ENCODE data around the gene KRT9.

KRT9 gene

DNA sequence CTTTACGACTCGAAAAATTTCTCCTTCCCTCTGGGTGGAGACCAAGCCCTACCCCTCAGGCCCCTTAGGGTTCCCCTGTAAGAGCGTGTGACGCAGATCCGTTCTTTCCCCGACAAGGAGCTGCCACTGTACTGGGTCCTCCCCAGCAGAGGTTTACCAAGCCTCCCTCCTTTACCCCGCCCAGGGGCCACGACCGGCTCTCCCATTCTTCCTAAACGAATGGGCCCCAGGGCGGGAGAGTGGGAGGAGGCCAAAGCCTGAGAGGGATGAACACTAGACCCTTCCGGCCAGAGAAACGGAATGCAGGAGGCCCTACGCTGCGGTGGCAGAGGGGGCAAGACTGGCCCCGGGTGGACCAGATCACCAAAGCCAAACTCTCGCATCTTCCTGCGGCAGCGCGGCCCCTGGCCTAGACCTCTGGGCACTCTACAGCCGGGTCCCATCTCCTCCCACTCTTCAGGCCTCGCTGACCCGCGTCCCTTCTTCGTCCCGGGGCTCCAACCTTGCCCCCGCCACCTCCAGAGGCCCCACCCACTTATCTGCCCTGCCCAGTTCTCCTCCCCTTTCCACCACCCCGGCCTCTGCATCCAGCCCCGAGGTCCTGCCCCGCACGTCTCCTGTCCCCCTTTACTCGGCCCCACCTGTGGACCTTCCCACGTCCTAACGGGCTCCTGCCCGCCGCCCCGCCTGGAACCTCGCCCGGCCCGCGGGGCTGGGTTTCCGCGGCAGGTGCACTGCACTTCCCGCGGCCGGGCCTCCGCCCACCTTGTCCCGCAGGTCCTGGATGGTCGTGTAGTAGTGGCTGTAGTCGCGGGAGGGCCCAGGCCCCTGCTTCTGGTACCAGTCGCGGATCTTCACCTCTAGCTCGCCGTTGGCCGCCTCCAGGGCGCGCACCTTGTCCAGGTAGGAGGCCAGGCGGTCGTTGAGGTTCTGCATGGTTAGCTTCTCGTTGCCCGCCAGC lies 44.5 kb downstream of the KRT9 start:
- H3K27me3 Mint-ChIP-seq (ENCODE audit: low read depth): peaks cover 56% of the 10 kb centered on the region
- H3K4me1 Mint-ChIP-seq (ENCODE audit: low read depth): no peaks in the 10 kb centered on the region
- H3K27ac Mint-ChIP-seq: no peak overlapping the region
- no peaks in the 10 kb centered on the region for H3K9me3 Mint-ChIP-seq
- H3K4me3 Mint-ChIP-seq: no peak overlapping the region
- DNase-seq (ENCODE audit: low spot score): no peak
- no peaks in the 10 kb centered on the region for H3K36me3 Mint-ChIP-seq (ENCODE audit: low read depth)

GRCh38 chr17:41524261-41524660 lies 47.6 kb downstream of the KRT9 start:
- Mint-ChIP-seq H3K4me3 (no peak overlapping the region), H3K27ac (no peak overlapping the region), H3K9me3 (no peaks in the 10 kb centered on the region), H3K4me1 (ENCODE audit: low read depth) (no peaks in the 10 kb centered on the region), H3K36me3 (ENCODE audit: low read depth) (no peaks in the 10 kb centered on the region), H3K27me3 (ENCODE audit: low read depth) (peaks cover 32% of the 10 kb centered on the region)
- no peak for DNase-seq (ENCODE audit: low spot score)

- Mint-ChIP-seq H3K9me3 (no peaks in the 10 kb centered on the region), H3K27ac (no peak overlapping the region), H3K4me1 (ENCODE audit: low read depth) (no peaks in the 10 kb centered on the region), H3K36me3 (ENCODE audit: low read depth) (no peaks in the 10 kb centered on the region), H3K4me3 (no peak overlapping the region), H3K27me3 (ENCODE audit: low read depth) (peaks cover 27% of the 10 kb centered on the region)
- DNase-seq (ENCODE audit: low spot score): no peak
Measured at GRCh38 chr17:41523787-41524186, 48.1 kb downstream of the KRT9 start.

GRCh38 chr17:41523225-41523593 lies 48.6 kb downstream of the KRT9 start:
- H3K4me3 Mint-ChIP-seq: no peak overlapping the region
- no peaks in the 10 kb centered on the region for H3K9me3 Mint-ChIP-seq
- DNase-seq (ENCODE audit: low spot score): no peak
- no peaks in the 10 kb centered on the region for H3K4me1 Mint-ChIP-seq (ENCODE audit: low read depth)
- H3K27ac Mint-ChIP-seq: no peak overlapping the region
- no peaks in the 10 kb centered on the region for H3K36me3 Mint-ChIP-seq (ENCODE audit: low read depth)
- H3K27me3 Mint-ChIP-seq (ENCODE audit: low read depth): peaks cover 22% of the 10 kb centered on the region

DNA sequence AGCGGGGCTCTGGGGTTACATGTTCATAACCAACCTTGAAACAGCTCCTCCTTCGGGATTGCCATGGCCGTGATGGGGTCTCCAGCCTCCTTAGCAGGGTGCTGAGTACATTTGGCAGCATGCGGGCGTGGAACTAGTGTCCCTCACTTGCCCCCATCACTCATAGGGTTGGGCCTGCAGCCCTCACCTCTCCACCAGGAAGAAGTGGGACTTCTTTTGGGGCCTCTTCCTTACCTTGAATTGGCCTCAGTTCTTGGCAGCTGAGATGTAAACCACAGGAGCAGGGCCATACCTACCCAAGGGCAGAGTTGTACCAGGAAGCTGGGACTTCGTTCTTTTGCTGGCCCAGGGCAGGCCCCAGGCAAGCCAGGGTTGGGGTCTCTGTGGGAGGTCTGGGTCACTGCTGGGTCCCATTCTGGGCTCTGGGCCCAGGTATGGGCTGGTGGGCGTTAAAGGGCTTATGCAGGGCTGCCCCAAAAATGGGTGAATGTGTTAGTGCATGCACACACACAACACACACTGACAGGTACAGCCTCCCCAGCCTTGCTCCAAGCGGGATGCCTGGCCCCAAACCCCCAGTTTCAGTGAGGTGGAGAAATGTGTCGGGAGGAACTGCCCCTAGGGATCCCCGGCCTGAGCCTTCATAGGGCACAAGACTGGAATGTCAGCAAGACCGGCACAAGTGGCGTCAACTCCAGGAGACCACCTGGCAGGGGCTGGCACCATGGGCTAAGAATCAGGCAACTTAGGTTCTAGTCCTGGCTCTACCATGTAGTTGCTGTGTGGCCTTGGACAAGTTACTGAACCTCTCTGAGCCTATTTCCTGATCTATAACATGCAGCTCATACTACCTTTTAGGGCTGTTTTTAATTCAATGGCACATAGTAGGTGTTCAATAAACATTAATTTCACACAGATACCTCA lies 49.3 kb downstream of the KRT9 start:
- no peaks in the 10 kb centered on the region for H3K9me3 Mint-ChIP-seq
- no peak for DNase-seq (ENCODE audit: low spot score)
- H3K27me3 Mint-ChIP-seq (ENCODE audit: low read depth): peaks cover 20% of the 10 kb centered on the region
- no peaks in the 10 kb centered on the region for H3K36me3 Mint-ChIP-seq (ENCODE audit: low read depth)
- H3K4me1 Mint-ChIP-seq (ENCODE audit: low read depth): no peaks in the 10 kb centered on the region
- H3K27ac Mint-ChIP-seq: no peak overlapping the region
- no peak overlapping the region for H3K4me3 Mint-ChIP-seq

- Mint-ChIP-seq H3K4me3 (no peak overlapping the region), H3K27ac (no peak overlapping the region), H3K27me3 (ENCODE audit: low read depth) (peaks cover 11% of the 10 kb centered on the region), H3K9me3 (no peaks in the 10 kb centered on the region), H3K4me1 (ENCODE audit: low read depth) (no peaks in the 10 kb centered on the region), H3K36me3 (ENCODE audit: low read depth) (no peaks in the 10 kb centered on the region)
- DNase-seq (ENCODE audit: low spot score): no peak
Measured at GRCh38 chr17:41521574-41522261, 50.1 kb downstream of the KRT9 start.

GRCh38 chr17:41520821-41521521 lies 50.9 kb downstream of the KRT9 start:
- H3K4me1 Mint-ChIP-seq (ENCODE audit: low read depth): no peaks in the 10 kb centered on the region
- H3K27ac Mint-ChIP-seq: no peak overlapping the region

DNA sequence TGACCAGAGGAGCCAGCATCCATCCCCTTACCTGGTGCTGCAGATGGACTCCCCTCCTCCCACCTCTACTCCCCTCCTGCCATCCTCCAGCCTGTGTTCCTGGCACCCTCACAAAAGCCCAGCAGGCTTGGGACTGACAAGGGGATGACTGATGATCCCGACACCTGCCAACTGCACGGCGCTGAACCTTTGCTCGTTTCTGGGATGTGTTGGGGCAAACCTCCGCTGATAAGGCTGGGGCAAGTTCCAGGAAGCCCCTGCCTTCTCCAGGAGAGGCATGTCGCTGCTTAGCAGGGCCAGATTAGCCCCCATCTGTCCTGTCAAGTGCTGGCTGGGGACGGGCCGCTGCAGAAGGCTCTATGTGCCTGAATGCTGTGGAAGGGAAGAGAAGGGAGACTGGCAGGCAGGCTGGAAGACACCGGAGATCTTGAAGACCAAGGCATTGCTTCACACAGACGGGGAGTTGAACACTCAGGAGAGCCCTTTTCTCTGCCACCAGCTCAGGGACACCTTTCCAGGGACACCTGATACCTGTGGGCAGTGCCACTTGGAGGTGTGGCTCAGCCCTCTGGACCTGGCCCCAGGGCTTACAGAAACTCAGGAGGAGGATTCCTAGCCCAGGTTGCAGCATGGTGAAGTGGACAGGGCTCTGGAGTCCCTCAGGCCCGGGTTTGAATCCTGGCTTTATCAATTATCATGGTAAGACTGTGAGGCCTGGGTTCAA lies 52.2 kb downstream of the KRT9 start:
- Mint-ChIP-seq H3K27ac (no peak overlapping the region), H3K36me3 (ENCODE audit: low read depth) (no peaks in the 10 kb centered on the region), H3K27me3 (ENCODE audit: low read depth) (no peaks in the 10 kb centered on the region), H3K9me3 (no peaks in the 10 kb centered on the region), H3K4me3 (no peak overlapping the region), H3K4me1 (ENCODE audit: low read depth) (no peaks in the 10 kb centered on the region)
- no peak for DNase-seq (ENCODE audit: low spot score)

More at GRCh38 chr17:41520821-41521521, 50.9 kb downstream of the KRT9 start:
- Mint-ChIP-seq H3K36me3 (ENCODE audit: low read depth) (no peaks in the 10 kb centered on the region), H3K9me3 (no peaks in the 10 kb centered on the region), H3K4me3 (no peak overlapping the region), H3K27me3 (ENCODE audit: low read depth) (peaks cover 6% of the 10 kb centered on the region)
- no peak for DNase-seq (ENCODE audit: low spot score)

GRCh38 chr17:41518789-41519449 lies 52.9 kb downstream of the KRT9 start, which contains the start of gene KRT15:
TSS of gene KRT15 (minus strand) at chr17:41518890. CDS start at chr17:41518827, 63 bp downstream.
- H3K27ac Mint-ChIP-seq: no peak within 1 kb of the TSS
- no peak for DNase-seq (ENCODE audit: low spot score)
- H3K27me3 Mint-ChIP-seq (ENCODE audit: low read depth): no peaks in the 10 kb centered on the region
- no peaks in the 10 kb centered on the region for H3K36me3 Mint-ChIP-seq (ENCODE audit: low read depth)
- no peak within 1 kb of the TSS for H3K4me3 Mint-ChIP-seq
- no peaks in the 10 kb centered on the region for H3K4me1 Mint-ChIP-seq (ENCODE audit: low read depth)
- no peaks in the 10 kb centered on the region for H3K9me3 Mint-ChIP-seq

GRCh38 chr17:41518031-41518430 lies 53.8 kb downstream of the KRT9 start:
- H3K27me3 Mint-ChIP-seq (ENCODE audit: low read depth): no peaks in the 10 kb centered on the region
- no peak for DNase-seq (ENCODE audit: low spot score)
- no peak overlapping the region for H3K4me3 Mint-ChIP-seq
- H3K27ac Mint-ChIP-seq: no peak overlapping the region
- no peaks in the 10 kb centered on the region for H3K4me1 Mint-ChIP-seq (ENCODE audit: low read depth)
- no peaks in the 10 kb centered on the region for H3K9me3 Mint-ChIP-seq
- no peaks in the 10 kb centered on the region for H3K36me3 Mint-ChIP-seq (ENCODE audit: low read depth)

- Mint-ChIP-seq H3K27me3 (ENCODE audit: low read depth) (peaks cover 4% of the 10 kb centered on the region), H3K9me3 (no peaks in the 10 kb centered on the region), H3K4me3 (no peak overlapping the region), H3K27ac (no peak overlapping the region), H3K36me3 (ENCODE audit: low read depth) (no peaks in the 10 kb centered on the region), H3K4me1 (ENCODE audit: low read depth) (no peaks in the 10 kb centered on the region)
- DNase-seq (ENCODE audit: low spot score): no peak
Measured at GRCh38 chr17:41516830-41517283, 55.0 kb downstream of the KRT9 start.

DNA sequence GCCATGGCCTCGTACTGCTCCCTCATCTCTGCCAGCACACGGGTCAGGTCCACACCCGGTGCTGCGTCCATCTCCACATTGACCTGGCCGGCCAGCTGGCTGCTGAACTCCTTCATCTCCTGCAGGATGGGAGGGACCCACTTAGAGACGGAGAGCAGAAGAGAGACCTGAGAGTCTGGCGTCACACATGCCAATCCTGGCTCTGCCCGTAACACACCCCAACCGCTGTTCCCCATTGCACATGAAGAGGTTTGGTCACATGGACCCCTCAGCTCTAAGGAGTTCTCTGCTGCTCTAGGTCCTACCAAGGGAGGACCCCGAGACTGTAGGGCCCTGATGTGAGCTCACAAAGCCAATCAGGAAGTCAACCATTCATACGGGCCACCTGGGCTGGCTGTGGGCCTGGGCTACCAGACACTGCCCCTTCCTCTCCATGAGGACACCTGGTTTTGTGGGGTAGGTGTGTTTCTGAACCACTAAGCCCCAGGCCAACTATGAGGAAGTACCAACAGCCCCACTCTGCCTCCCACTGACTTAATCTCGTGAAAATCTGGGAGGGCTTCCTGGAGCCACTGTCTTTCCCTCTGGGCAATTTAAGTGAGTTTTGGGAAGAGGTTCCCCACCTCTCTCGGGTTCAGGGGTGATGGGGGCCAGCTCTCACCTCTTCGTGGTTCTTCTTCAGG lies 55.6 kb downstream of the KRT9 start:
- H3K4me3 Mint-ChIP-seq: no peak overlapping the region
- no peaks in the 10 kb centered on the region for H3K9me3 Mint-ChIP-seq
- no peak for DNase-seq (ENCODE audit: low spot score)
- H3K4me1 Mint-ChIP-seq (ENCODE audit: low read depth): no peaks in the 10 kb centered on the region
- no peaks in the 10 kb centered on the region for H3K36me3 Mint-ChIP-seq (ENCODE audit: low read depth)
- H3K27me3 Mint-ChIP-seq (ENCODE audit: low read depth): peaks cover 4% of the 10 kb centered on the region
- no peak overlapping the region for H3K27ac Mint-ChIP-seq

Measured in T-helper 2 cell treated with Interferon-gamma antibody and Interleukin-4, amounts not matched to agents 5 μg/mL and 100 μg/mL, for 36 hours (primary cell).